ENCODE results near the gene PPFIBP1.

The PPFIBP1 gene

GRCh38 chr12:27523642-27524493 is at the start of gene PPFIBP1:
TSS of gene PPFIBP1 (plus strand) at chr12:27524206. CDS start at chr12:27633397, 109,191 bp downstream.
- DNase-seq, result peak; percentile 97

GRCh38 chr12:27474344-27474743 is 49.7 kb upstream of the PPFIBP1 start:
- DNase-seq, result peak; percentile 83

GRCh38 chr12:27477049-27477448 is 47.0 kb upstream of the PPFIBP1 start:
- DNase-seq, result no peak

GRCh38 chr12:27478949-27479348 is 45.1 kb upstream of the PPFIBP1 start:
- DNase-seq, result no peak

GRCh38 chr12:27480016-27480415 is 44.0 kb upstream of the PPFIBP1 start:
- DNase-seq, result no peak

- DNase-seq, result no peak
Observed at GRCh38 chr12:27486961-27487360, 37.0 kb upstream of the PPFIBP1 start.

GRCh38 chr12:27488479-27488878 is 35.5 kb upstream of the PPFIBP1 start:
- no peak for DNase-seq

- DNase-seq, result no peak
Observed at GRCh38 chr12:27491226-27491625, 32.8 kb upstream of the PPFIBP1 start.

- DNase-seq, result peak; percentile 20
Observed at GRCh38 chr12:27493260-27493940, 30.6 kb upstream of the PPFIBP1 start.

- DNase-seq, result no peak
Observed at GRCh38 chr12:27497446-27497845, 26.6 kb upstream of the PPFIBP1 start.

GRCh38 chr12:27498149-27498548 is 25.9 kb upstream of the PPFIBP1 start:
- DNase-seq, result no peak

- DNase-seq, result no peak
Observed at GRCh38 chr12:27498761-27499160, 25.2 kb upstream of the PPFIBP1 start.

- DNase-seq, result no peak
Observed at GRCh38 chr12:27499377-27499776, 24.6 kb upstream of the PPFIBP1 start.

GRCh38 chr12:27500546-27500945 is 23.5 kb upstream of the PPFIBP1 start:
- DNase-seq, result no peak

GRCh38 chr12:27502021-27502435 is 22.0 kb upstream of the PPFIBP1 start:
- DNase-seq, result no peak

- DNase-seq, result peak; percentile 57
Observed at GRCh38 chr12:27504507-27504906, 19.5 kb upstream of the PPFIBP1 start.

- peak; percentile 71 for DNase-seq
Observed at GRCh38 chr12:27505109-27505508, 18.9 kb upstream of the PPFIBP1 start.

GRCh38 chr12:27505761-27506160 is 18.2 kb upstream of the PPFIBP1 start:
- no peak for DNase-seq

- no peak for DNase-seq
Observed at GRCh38 chr12:27506645-27507189, 17.3 kb upstream of the PPFIBP1 start.

GRCh38 chr12:27508736-27509431 is 15.1 kb upstream of the PPFIBP1 start:
- DNase-seq, result no peak

- DNase-seq, result no peak
Observed at GRCh38 chr12:27511031-27511722, 12.8 kb upstream of the PPFIBP1 start.

- DNase-seq, result no peak
Observed at GRCh38 chr12:27511723-27512045, 12.3 kb upstream of the PPFIBP1 start.
